ENCODE measurements around the gene SAMD4A. TPM values are rescaled to one million over a fixed set of nuclear protein-coding genes. Genes with fewer than 3 reads are reported as not detected.

Gene SAMD4A
- total and polyA plus RNA-seq, 8 donors, result 2.5 to 67.4 (median 15.9) TPM

DNA sequence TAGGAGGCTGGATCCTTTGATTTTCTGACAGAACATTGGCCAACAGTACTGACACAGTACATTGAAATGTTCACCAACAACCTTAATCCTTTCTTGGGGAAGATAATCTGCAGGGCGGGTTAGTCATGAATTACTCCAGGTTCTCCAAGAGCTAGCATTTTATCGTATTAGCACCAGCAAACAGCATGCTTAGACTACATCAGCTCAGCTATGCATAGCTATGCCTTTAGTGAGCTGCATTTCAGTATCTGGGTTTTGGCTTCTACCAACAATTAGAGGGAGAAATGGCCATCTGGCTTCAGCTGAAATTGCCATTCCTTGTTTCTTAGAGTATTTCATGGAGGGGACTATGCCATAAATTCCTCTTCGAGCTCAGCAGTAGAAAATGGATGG, 33.8 kb downstream of the SAMD4A start:
- no peak overlapping the region for H3K4me3 ChIP-seq
- whole genome bisulfite sequencing, 5 donors, result 79 to 91% (median 90%) methylated on average over 3 of the region's 3 CpGs
- H3K36me3 ChIP-seq, result no peaks in the 10 kb centered on the region
- no peaks in the 10 kb centered on the region for H3K9me3 ChIP-seq
- intact Hi-C loops (cut with DNase I; ENCODE audit: low total_unique reads), result no loop called here
- H3K27ac ChIP-seq, result peak overlapping the region in 1 of 5 donors; percentile 14
- no peaks in the 10 kb centered on the region for H3K27me3 ChIP-seq
- peaks cover 0 to 21% (median 9%) of the 10 kb centered on the region in 4 donors for H3K4me1 ChIP-seq
- DNase-seq, result no peak
- TF ChIP-seq, protein P1, sequence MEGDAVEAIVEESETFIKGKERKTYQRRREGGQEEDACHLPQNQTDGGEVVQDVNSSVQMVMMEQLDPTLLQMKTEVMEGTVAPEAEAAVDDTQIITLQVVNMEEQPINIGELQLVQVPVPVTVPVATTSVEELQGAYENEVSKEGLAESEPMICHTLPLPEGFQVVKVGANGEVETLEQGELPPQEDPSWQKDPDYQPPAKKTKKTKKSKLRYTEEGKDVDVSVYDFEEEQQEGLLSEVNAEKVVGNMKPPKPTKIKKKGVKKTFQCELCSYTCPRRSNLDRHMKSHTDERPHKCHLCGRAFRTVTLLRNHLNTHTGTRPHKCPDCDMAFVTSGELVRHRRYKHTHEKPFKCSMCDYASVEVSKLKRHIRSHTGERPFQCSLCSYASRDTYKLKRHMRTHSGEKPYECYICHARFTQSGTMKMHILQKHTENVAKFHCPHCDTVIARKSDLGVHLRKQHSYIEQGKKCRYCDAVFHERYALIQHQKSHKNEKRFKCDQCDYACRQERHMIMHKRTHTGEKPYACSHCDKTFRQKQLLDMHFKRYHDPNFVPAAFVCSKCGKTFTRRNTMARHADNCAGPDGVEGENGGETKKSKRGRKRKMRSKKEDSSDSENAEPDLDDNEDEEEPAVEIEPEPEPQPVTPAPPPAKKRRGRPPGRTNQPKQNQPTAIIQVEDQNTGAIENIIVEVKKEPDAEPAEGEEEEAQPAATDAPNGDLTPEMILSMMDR (IDR thresholded peaks at IDR 0.05), result no peak
- TF ChIP-seq POLR2A (IDR thresholded peaks at IDR 0.05), result no peak
- no peak for TF ChIP-seq EP300 (IDR thresholded peaks at IDR 0.05)
- TF ChIP-seq POLR2AphosphoS5 (IDR thresholded peaks at IDR 0.05), result no peak

- WGBS, 5 donors, result 63 to 84% (median 71%) methylated on average over 1 of the region's 1 CpG
- Histone ChIP-seq H3K4me3 (no peak overlapping the region), H3K9me3 (no peaks in the 10 kb centered on the region), H3K4me1 (peaks cover 0 to 37% (median 17%) of the 10 kb centered on the region in 4 donors), H3K36me3 (no peaks in the 10 kb centered on the region), H3K27ac (no peak overlapping the region), H3K27me3 (no peaks in the 10 kb centered on the region)
- TF ChIP-seq POLR2A (IDR thresholded peaks at IDR 0.05) (no peak), POLR2AphosphoS5 (IDR thresholded peaks at IDR 0.05) (no peak), EP300 (IDR thresholded peaks at IDR 0.05) (no peak)
- TF ChIP-seq, protein P1 (IDR thresholded peaks at IDR 0.05), result no peak
- no peak for DNase-seq
- intact Hi-C loops (cut with DNase I; ENCODE audit: low total_unique reads), result no loop called here
Observed at GRCh38 chr14:54603362-54603761, 36.4 kb downstream of the SAMD4A start.

DNA sequence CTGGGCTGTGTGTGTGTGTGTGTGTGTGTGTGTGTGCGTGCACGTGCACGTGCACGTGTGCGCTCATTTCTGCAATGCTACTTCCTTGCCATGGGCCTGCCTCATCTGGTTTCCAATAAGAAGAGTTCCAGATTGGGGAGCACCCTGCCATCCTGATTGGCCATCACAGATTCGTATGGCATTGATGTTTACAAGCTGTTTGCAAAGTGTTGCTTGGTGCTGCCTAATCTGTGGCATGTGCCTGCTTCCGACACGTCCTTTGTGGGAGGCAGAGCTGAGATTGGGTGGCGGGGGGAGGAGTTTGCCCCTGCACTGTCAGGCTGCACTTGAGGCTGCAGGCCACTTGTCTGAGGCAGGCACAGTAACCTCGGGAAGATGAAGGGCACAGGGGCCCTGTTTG, 39.2 kb downstream of the SAMD4A start:
- 64 to 77% (median 70%) methylated on average over 8 to 10 of the region's 10 CpGs for WGBS, 5 donors
- intact Hi-C loops (cut with DNase I; ENCODE audit: low total_unique reads), result no loop called here
- Histone ChIP-seq H3K4me1 (peaks cover 0 to 29% (median 17%) of the 10 kb centered on the region in 4 donors), H3K4me3 (no peak overlapping the region), H3K27ac (peak overlapping the region in 2 of 5 donors; percentile 48 to 57), H3K9me3 (no peaks in the 10 kb centered on the region), H3K36me3 (no peaks in the 10 kb centered on the region), H3K27me3 (no peaks in the 10 kb centered on the region)
- TF ChIP-seq POLR2AphosphoS5 (IDR thresholded peaks at IDR 0.05) (no peak), POLR2A (IDR thresholded peaks at IDR 0.05) (no peak), EP300 (IDR thresholded peaks at IDR 0.05) (no peak)
- TF ChIP-seq, protein P1 (IDR thresholded peaks at IDR 0.05), result no peak
- DNase-seq, result no peak

DNA sequence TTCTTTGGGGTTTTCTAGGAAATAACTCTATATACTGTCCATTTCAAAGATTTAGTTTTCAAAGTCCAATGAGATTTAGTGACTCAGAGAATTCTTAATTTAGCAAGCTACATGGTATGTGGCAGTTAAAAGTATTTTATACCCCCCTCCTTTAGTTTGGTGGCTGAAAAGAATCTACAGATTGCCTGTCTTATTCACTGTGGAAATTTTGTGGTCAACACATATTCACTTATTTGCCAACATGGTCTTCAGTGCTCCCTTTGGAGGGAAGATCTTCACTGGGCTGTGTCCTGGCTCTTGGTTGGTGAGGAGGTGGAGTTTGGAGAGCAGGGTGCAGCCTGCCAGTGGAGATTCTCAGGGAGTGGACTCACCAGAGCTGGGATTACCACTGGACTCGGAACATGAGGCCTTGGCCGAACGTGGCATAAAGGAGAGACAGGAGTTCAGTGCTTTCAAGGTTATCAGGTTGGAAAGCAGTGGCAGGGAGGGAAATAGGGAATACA, 39.8 kb downstream of the SAMD4A start:
- Histone ChIP-seq H3K9me3 (no peaks in the 10 kb centered on the region), H3K27me3 (no peaks in the 10 kb centered on the region), H3K4me1 (peaks cover 0 to 30% (median 16%) of the 10 kb centered on the region in 4 donors), H3K27ac (peak overlapping the region in 2 of 5 donors; percentile 48 to 57), H3K36me3 (no peaks in the 10 kb centered on the region), H3K4me3 (no peak overlapping the region)
- no peak for DNase-seq
- no peak for TF ChIP-seq POLR2AphosphoS5 (IDR thresholded peaks at IDR 0.05)
- TF ChIP-seq, protein P1 (IDR thresholded peaks at IDR 0.05), result no peak
- TF ChIP-seq EP300 (IDR thresholded peaks at IDR 0.05), result no peak
- TF ChIP-seq POLR2A (IDR thresholded peaks at IDR 0.05), result no peak
- intact Hi-C loops (cut with DNase I; ENCODE audit: low total_unique reads), result no loop called here
- 62 to 87% (median 83%) methylated on average over 3 of the region's 3 CpGs for WGBS, 5 donors

All from stomach (tissue), 9 donors.